Muscle layer of colon (tissue), 2 donors: ENCODE results near the gene B3GAT2.
A peak's percentile ranks its signal among the peaks of the same experiment; 100 is the strongest.

ENCODE experiments used
- H3K27ac ChIP-seq: one replicate; pipeline ENCODE4 v1.7.0; 2013; ENCODE audit warnings: low read depth, mild to moderate bottlenecking, low read length, moderate library complexity
- H3K27me3 ChIP-seq, 2 donors: one replicate each; pipeline ENCODE4 v1.7.0; 2013; ENCODE audit warnings: low read length in 2 of 2, mild to moderate bottlenecking in 2 of 2; ENCODE audit not compliant: insufficient read depth in 2 of 2, control insufficient read depth in 1 of 2
- H3K36me3 ChIP-seq: one replicate; pipeline ENCODE4 v1.7.0; 2013; ENCODE audit warnings: mild to moderate bottlenecking, low read length; ENCODE audit not compliant: insufficient read depth
- H3K4me1 ChIP-seq: one replicate; pipeline ENCODE4 v1.7.0; 2013; ENCODE audit warnings: mild to moderate bottlenecking, low read length; ENCODE audit not compliant: insufficient read depth
- H3K4me3 ChIP-seq, 2 donors: one replicate each; pipeline ENCODE4 v1.7.0; 2013; ENCODE audit warnings: low read length in 2 of 2, low read depth in 1 of 2, mild to moderate bottlenecking in 1 of 2, moderate library complexity in 1 of 2
- H3K9ac ChIP-seq: one replicate; pipeline ENCODE4 v1.7.0; 2013; ENCODE audit warnings: low read length
- H3K9me3 ChIP-seq: one replicate; pipeline ENCODE4 v1.7.0; 2013; ENCODE audit warnings: mild to moderate bottlenecking, low read length
- donor health status: abdominal sarcoma.
- donor health status: Adenocarcinoma of cecum.

B3GAT2 gene, protein sequence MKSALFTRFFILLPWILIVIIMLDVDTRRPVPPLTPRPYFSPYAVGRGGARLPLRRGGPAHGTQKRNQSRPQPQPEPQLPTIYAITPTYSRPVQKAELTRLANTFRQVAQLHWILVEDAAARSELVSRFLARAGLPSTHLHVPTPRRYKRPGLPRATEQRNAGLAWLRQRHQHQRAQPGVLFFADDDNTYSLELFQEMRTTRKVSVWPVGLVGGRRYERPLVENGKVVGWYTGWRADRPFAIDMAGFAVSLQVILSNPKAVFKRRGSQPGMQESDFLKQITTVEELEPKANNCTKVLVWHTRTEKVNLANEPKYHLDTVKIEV

GRCh38 chr6:70956451-70957283, at the start of gene B3GAT2:
B3GAT2 (minus strand) TSS chr6:70957060; CDS start chr6:70956429, 631 bp downstream.
- Histone ChIP-seq H3K9me3 (no peaks in the 10 kb centered on the region), H3K4me3 (peak within 1 kb of the TSS; percentile 51 to 80), H3K9ac (no peak within 1 kb of the TSS), H3K27me3 (peaks cover 10 to 34% of the 10 kb centered on the region in 2 donors), H3K36me3 (no peaks in the 10 kb centered on the region), H3K27ac (no peak within 1 kb of the TSS), H3K4me1 (no peaks in the 10 kb centered on the region)

- H3K27ac ChIP-seq = no peak overlapping the region
- H3K9me3 ChIP-seq = no peaks in the 10 kb centered on the region
- no peaks in the 10 kb centered on the region for H3K4me1 ChIP-seq
- no peak overlapping the region for H3K4me3 ChIP-seq
- H3K9ac ChIP-seq = no peak overlapping the region
- H3K36me3 ChIP-seq = no peaks in the 10 kb centered on the region
- H3K27me3 ChIP-seq = no peaks in the 10 kb centered on the region
These were observed 41.3 kb upstream of the B3GAT2 start for GRCh38 chr6:70998148-70998547.

DNA sequence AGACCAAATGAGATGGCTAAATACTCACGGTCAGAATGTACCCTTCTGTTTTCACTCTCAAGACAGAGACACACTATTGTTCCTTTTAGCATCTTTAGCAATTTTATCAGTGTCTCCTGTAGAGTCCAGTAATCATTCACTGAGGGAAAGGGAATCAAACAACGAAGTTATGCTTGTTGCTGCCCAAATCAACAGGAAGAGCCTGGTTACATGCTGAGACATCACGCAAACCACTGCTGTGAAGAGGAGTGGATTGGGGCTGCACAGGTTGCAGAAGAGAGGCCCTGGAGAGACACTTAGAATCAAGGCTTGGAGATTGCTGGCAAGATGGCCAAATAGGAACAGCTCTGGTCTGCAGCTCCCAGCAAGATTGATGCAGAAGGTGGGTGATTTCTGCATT, 40.5 kb upstream of the B3GAT2 start:
- Histone ChIP-seq H3K9ac (no peak overlapping the region), H3K4me1 (no peaks in the 10 kb centered on the region), H3K36me3 (no peaks in the 10 kb centered on the region), H3K9me3 (no peaks in the 10 kb centered on the region), H3K4me3 (no peak overlapping the region), H3K27ac (no peak overlapping the region), H3K27me3 (no peaks in the 10 kb centered on the region)

- no peaks in the 10 kb centered on the region for H3K36me3 ChIP-seq
These were observed 39.2 kb upstream of the B3GAT2 start for GRCh38 chr6:70996106-70996505.

GRCh38 chr6:70995411-70995810, 38.6 kb upstream of the B3GAT2 start:
- Histone ChIP-seq H3K27ac (no peak overlapping the region), H3K36me3 (no peaks in the 10 kb centered on the region), H3K9ac (no peak overlapping the region), H3K4me1 (no peaks in the 10 kb centered on the region), H3K27me3 (no peaks in the 10 kb centered on the region), H3K9me3 (no peaks in the 10 kb centered on the region), H3K4me3 (no peak overlapping the region)

More at GRCh38 chr6:70996106-70996505, 39.2 kb upstream of the B3GAT2 start:
- H3K4me3 ChIP-seq = no peak overlapping the region
- H3K9ac ChIP-seq = no peak overlapping the region
- no peaks in the 10 kb centered on the region for H3K27me3 ChIP-seq
- no peaks in the 10 kb centered on the region for H3K9me3 ChIP-seq
- no peak overlapping the region for H3K27ac ChIP-seq
- no peaks in the 10 kb centered on the region for H3K4me1 ChIP-seq

GRCh38 chr6:70991253-70991652, 34.4 kb upstream of the B3GAT2 start:
- no peaks in the 10 kb centered on the region for H3K36me3 ChIP-seq
- no peaks in the 10 kb centered on the region for H3K27me3 ChIP-seq
- no peak overlapping the region for H3K27ac ChIP-seq
- H3K9me3 ChIP-seq = no peaks in the 10 kb centered on the region
- H3K4me1 ChIP-seq = no peaks in the 10 kb centered on the region
- no peak overlapping the region for H3K9ac ChIP-seq
- no peak overlapping the region for H3K4me3 ChIP-seq

- no peaks in the 10 kb centered on the region for H3K36me3 ChIP-seq
- no peak overlapping the region for H3K9ac ChIP-seq
- no peak overlapping the region for H3K4me3 ChIP-seq
- no peaks in the 10 kb centered on the region for H3K27me3 ChIP-seq
- H3K9me3 ChIP-seq = no peaks in the 10 kb centered on the region
- H3K27ac ChIP-seq = no peak overlapping the region
- H3K4me1 ChIP-seq = no peaks in the 10 kb centered on the region
These were observed 28.3 kb upstream of the B3GAT2 start for GRCh38 chr6:70985156-70985555.

DNA sequence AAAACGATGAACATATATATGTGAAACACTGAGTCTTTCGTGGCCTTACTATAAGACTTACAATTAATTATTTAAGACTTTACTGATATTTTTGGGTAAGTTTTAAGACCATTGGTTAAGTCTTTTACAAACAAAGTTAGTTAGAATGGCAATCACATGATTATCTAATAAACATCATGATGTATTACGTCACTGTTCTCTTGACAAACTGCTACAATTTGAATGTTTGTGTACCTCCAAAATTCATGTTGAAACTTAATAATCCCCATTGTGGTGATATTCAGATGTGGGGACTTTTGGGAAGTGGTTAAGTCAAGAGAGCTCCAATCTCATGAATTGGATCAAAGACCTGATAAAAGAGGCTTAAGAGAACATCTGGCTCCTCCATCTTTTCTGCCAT, 25.9 kb upstream of the B3GAT2 start:
- no peaks in the 10 kb centered on the region for H3K9me3 ChIP-seq

DNA sequence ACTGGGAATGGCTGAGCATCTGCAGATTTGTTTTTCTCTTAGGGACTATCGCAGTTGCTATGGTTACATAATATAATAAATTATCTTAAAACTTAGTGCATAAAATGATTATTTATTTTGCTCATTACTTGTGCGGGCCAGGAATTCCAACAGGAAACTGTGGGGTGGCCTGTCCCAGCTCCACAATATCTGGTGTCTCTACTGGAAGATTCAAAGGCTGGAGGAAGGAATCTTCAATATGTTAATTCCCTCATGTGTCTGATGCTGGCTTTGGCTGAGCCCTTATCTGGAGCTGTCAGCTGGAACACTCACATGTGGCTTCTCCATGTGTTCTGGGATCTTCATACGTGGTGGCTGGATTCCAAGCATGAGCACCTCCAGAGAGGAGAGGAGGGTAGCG, 23.9 kb upstream of the B3GAT2 start:
- H3K4me1 ChIP-seq = no peaks in the 10 kb centered on the region
- no peaks in the 10 kb centered on the region for H3K36me3 ChIP-seq
- H3K9ac ChIP-seq = no peak overlapping the region
- H3K4me3 ChIP-seq = no peak overlapping the region
- no peak overlapping the region for H3K27ac ChIP-seq
- H3K27me3 ChIP-seq = no peaks in the 10 kb centered on the region
- no peaks in the 10 kb centered on the region for H3K9me3 ChIP-seq

More for the DNA sequence above, 25.9 kb upstream of the B3GAT2 start:
- no peak overlapping the region for H3K4me3 ChIP-seq
- H3K4me1 ChIP-seq = no peaks in the 10 kb centered on the region
- no peaks in the 10 kb centered on the region for H3K27me3 ChIP-seq
- H3K36me3 ChIP-seq = no peaks in the 10 kb centered on the region
- no peak overlapping the region for H3K9ac ChIP-seq
- no peak overlapping the region for H3K27ac ChIP-seq

DNA sequence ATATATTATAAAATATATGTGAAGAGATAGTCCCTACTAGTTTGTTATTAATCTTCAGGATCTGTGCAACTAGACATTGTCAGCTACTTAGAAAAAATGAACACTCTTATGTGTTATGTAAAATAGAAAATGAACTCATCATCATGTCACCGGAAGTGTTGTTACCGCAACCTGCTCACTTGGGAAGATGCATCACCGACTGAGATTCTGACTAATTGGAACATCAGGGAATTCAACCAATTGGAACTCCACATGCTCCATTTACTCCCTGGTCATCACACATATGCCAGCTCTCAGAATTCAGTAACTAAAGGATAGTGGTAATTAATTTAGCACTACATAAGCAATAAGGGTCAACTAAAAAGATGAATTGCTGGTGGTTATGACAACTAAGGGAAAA, 16.7 kb upstream of the B3GAT2 start:
- Histone ChIP-seq H3K4me3 (no peak overlapping the region), H3K9ac (no peak overlapping the region), H3K4me1 (no peaks in the 10 kb centered on the region), H3K36me3 (no peaks in the 10 kb centered on the region), H3K27me3 (no peaks in the 10 kb centered on the region), H3K9me3 (no peaks in the 10 kb centered on the region), H3K27ac (no peak overlapping the region)

DNA sequence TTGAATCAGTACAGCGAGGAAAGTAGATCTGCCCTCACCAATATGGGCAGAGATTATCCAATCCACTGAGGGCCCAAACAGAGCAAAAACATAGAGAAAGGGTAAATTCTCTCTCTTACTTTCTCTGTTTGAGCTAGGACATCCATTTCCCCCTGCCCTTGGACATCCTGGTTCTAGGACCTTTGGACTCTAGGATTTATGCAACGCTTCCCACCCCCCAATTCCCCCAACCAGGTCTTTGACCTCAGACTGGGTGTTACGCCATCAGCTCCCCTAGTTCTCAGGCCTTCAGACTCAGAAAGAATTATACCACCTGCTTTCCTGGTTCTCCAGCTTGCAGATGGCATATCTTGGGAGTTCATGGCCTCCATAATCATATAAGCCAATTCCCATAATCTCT, 10.2 kb upstream of the B3GAT2 start:
- no peaks in the 10 kb centered on the region for H3K9me3 ChIP-seq
- no peaks in the 10 kb centered on the region for H3K4me1 ChIP-seq
- no peaks in the 10 kb centered on the region for H3K27me3 ChIP-seq
- no peak overlapping the region for H3K4me3 ChIP-seq
- no peak overlapping the region for H3K9ac ChIP-seq
- H3K27ac ChIP-seq = no peak overlapping the region
- no peaks in the 10 kb centered on the region for H3K36me3 ChIP-seq
